Measurements from ENCODE around the gene GOLPH3L.
"Not testable (repeated sequence)": the region's sequence is repeated elsewhere in the genome, so short reads cannot be mapped to it uniquely, and the experiment has no call there.

Gene GOLPH3L

GRCh38 chr1:150696995-150697927 lies at the start of gene GOLPH3L:
Gene GOLPH3L (minus strand): TSS chr1:150697154. CDS start chr1:150694838, 2,316 bp downstream.
- DNase-seq (ENCODE audit: low spot score), result peak; percentile 98

- no peak for DNase-seq (ENCODE audit: low spot score)
Measured at GRCh38 chr1:150730130-150730721, 33.3 kb upstream of the GOLPH3L start.

GRCh38 chr1:150724336-150724735 lies 27.4 kb upstream of the GOLPH3L start:
- no peak for DNase-seq (ENCODE audit: low spot score)

GRCh38 chr1:150720703-150721102 lies 23.7 kb upstream of the GOLPH3L start, which contains the start of gene HORMAD1:
Gene HORMAD1 (minus strand): TSS chr1:150720895. CDS start chr1:150719505, 1,390 bp downstream.
- no peak for DNase-seq (ENCODE audit: low spot score)

GRCh38 chr1:150720098-150720497 lies 23.1 kb upstream of the GOLPH3L start:
- no peak for DNase-seq (ENCODE audit: low spot score)

- DNase-seq (ENCODE audit: low spot score), result no peak
Measured at GRCh38 chr1:150718225-150718891, 21.4 kb upstream of the GOLPH3L start.

- DNase-seq (ENCODE audit: low spot score), result not testable (repeated sequence)
Measured at GRCh38 chr1:150709031-150709430, 12.1 kb upstream of the GOLPH3L start.

- DNase-seq (ENCODE audit: low spot score), result no peak
Measured at GRCh38 chr1:150708595-150708994, 11.6 kb upstream of the GOLPH3L start.

- no peak for DNase-seq (ENCODE audit: low spot score)
Measured at GRCh38 chr1:150706091-150706490, 9.1 kb upstream of the GOLPH3L start.

- no peak for DNase-seq (ENCODE audit: low spot score)
Measured at GRCh38 chr1:150703427-150703826, 6.5 kb upstream of the GOLPH3L start.

- no peak for DNase-seq (ENCODE audit: low spot score)
Measured at GRCh38 chr1:150696590-150696989, 364 bp downstream of the GOLPH3L start.

GRCh38 chr1:150696162-150696561 lies 792 bp downstream of the GOLPH3L start:
- DNase-seq (ENCODE audit: low spot score), result no peak

- no peak for DNase-seq (ENCODE audit: low spot score)
Measured at GRCh38 chr1:150695561-150695960, 1.4 kb downstream of the GOLPH3L start.

- no peak for DNase-seq (ENCODE audit: low spot score)
Measured at GRCh38 chr1:150692720-150693119, 4.2 kb downstream of the GOLPH3L start.

- no peak for DNase-seq (ENCODE audit: low spot score)
Measured at GRCh38 chr1:150688763-150689162, 8.2 kb downstream of the GOLPH3L start.

GRCh38 chr1:150686275-150686674 lies 10.7 kb downstream of the GOLPH3L start:
- no peak for DNase-seq (ENCODE audit: low spot score)

- no peak for DNase-seq (ENCODE audit: low spot score)
Measured at GRCh38 chr1:150683914-150684313, 13.0 kb downstream of the GOLPH3L start.

GRCh38 chr1:150678988-150679387 lies 18.0 kb downstream of the GOLPH3L start:
- no peak for DNase-seq (ENCODE audit: low spot score)

- DNase-seq (ENCODE audit: low spot score), result no peak
Measured at GRCh38 chr1:150674881-150675280, 22.1 kb downstream of the GOLPH3L start.

- no peak for DNase-seq (ENCODE audit: low spot score)
Measured at GRCh38 chr1:150663321-150663720, 33.6 kb downstream of the GOLPH3L start.

GRCh38 chr1:150662811-150663210 lies 34.1 kb downstream of the GOLPH3L start:
- DNase-seq (ENCODE audit: low spot score), result no peak

GRCh38 chr1:150661156-150661555 lies 35.8 kb downstream of the GOLPH3L start:
- DNase-seq (ENCODE audit: low spot score), result no peak

GRCh38 chr1:150660584-150660983 lies 36.4 kb downstream of the GOLPH3L start:
- no peak for DNase-seq (ENCODE audit: low spot score)

All from Ammon's horn (tissue), 1 donor.